ENCODE data around the gene KLF13.

DNA sequence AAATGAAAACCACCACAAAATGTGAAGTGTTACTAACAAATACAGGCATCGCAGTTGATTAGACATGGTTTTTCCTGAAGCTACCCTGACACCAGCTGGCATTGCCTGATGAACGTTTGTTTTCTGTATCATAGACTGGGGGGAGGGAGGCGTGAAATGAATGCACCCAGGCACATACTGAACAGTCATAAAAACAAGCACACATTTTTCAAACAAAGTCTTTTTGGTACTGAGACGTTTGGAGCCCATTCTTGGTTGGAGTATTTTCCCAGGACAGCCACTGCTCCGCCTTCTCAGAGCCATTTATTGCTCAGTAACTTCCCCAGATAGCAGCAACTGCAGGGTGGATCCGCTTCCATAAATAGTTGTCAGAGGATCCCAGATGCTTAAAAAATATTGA lies 52.4 kb downstream of the KLF13 start:
- TF ChIP-seq POLR2A (IDR thresholded peaks at IDR 0.05), result no peak
- TF ChIP-seq, protein P1, sequence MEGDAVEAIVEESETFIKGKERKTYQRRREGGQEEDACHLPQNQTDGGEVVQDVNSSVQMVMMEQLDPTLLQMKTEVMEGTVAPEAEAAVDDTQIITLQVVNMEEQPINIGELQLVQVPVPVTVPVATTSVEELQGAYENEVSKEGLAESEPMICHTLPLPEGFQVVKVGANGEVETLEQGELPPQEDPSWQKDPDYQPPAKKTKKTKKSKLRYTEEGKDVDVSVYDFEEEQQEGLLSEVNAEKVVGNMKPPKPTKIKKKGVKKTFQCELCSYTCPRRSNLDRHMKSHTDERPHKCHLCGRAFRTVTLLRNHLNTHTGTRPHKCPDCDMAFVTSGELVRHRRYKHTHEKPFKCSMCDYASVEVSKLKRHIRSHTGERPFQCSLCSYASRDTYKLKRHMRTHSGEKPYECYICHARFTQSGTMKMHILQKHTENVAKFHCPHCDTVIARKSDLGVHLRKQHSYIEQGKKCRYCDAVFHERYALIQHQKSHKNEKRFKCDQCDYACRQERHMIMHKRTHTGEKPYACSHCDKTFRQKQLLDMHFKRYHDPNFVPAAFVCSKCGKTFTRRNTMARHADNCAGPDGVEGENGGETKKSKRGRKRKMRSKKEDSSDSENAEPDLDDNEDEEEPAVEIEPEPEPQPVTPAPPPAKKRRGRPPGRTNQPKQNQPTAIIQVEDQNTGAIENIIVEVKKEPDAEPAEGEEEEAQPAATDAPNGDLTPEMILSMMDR (IDR thresholded peaks at IDR 0.05), result no peak

All from body of pancreas (tissue), 4 donors.